ENCODE results near the gene ADGRD1.

ADGRD1 gene

DNA sequence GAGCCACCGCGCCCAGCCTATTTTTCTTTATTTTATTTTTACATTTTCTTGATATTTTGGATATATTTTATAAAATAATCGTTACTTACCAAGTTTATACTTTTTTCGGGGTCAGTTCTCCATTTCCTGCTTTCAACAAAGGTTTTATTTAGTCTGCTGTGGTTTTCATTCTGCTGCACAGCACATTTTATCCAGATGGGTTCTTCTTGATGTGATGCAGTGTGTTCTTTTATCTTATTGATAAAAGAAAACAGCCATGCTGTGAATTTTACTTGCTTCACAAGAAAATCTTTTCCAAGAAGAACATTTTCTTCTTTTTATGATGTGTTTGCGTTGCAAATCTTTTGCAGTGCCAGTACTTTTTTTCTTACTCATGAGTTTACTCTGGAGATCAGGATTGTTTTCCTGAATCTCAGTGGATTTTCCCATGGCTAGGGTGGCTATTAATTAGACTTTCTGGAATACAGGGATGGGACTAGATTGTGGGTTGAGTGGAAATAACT lies 192.5 kb downstream of the ADGRD1 start:
- TF ChIP-seq CTCF (IDR thresholded peaks at IDR 0.05; ENCODE audit: borderline replicate concordance, insufficient read depth, low read depth, low read length) = no peak
- H3K4me3 ChIP-seq (ENCODE audit: low read depth, low read length) = no peak overlapping the region

GRCh38 chr12:131147293-131147692 lies 193.6 kb downstream of the ADGRD1 start:
- no peak overlapping the region for H3K4me3 ChIP-seq (ENCODE audit: low read depth, low read length)
- no peak for TF ChIP-seq CTCF (IDR thresholded peaks at IDR 0.05; ENCODE audit: borderline replicate concordance, insufficient read depth, low read depth, low read length)

GRCh38 chr12:131147894-131148293 lies 194.2 kb downstream of the ADGRD1 start:
- no peak overlapping the region for H3K4me3 ChIP-seq (ENCODE audit: low read depth, low read length)
- no peak for TF ChIP-seq CTCF (IDR thresholded peaks at IDR 0.05; ENCODE audit: borderline replicate concordance, insufficient read depth, low read depth, low read length)

DNA sequence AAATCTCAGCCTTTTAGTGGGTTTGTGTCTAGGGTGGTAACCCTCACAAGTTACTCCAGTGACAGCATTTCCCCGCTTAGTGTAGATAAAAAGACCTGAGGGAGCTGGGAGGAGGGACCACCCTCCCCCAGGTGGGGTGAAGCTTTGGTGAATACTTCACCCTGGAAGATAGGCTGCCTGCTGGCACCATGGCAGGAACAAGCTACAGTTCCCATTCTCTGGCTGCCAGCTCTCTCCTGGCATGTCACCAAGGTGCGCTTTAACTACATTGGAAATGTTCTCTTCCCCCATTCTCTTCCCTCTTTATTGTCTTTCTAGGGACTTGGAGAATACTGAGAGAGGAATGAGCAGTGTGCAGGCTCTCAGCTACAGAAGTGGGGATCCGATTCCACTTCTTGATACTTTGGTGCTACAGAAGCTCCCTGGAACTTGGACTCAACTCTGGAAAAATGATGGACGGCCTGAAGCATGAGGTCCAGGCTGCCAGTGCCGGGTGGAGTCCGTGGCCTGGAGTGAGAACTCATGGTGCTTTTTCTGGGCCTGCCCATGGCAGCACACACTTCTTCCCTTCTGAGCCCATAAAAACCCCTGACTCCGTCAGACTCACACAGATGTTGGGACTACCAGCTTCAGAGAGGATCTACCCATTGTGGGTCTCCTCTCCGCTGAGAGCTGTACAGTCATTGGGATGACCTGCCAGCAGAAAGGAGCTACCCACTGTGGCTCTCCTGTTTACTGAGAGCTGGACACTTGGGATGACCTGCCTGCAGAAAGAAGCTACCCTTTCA lies 198.0 kb downstream of the ADGRD1 start:
- TF ChIP-seq CTCF (IDR thresholded peaks at IDR 0.05; ENCODE audit: borderline replicate concordance, insufficient read depth, low read depth, low read length) = no peak

DNA sequence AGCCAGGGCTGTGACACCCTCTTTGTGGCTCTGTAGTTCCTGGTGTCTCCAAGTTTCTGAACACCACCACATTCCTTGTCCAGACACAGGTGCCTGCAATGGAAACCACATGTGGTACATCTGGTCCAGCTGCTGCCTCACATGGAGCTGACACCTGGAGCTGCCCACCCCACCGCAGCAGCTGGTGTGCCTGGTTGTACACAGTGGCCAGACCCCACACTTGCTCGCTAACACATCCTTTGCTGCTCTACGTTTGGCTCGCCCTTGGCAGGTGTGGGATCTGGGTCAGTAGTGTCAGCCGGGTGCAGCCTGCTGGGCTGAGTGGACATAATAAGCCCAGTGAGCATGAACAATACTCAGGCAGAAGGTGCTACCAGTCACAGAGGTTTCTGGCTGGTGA lies 198.9 kb downstream of the ADGRD1 start:
- TF ChIP-seq CTCF (IDR thresholded peaks at IDR 0.05; ENCODE audit: borderline replicate concordance, insufficient read depth, low read depth, low read length) = no peak
- no peak overlapping the region for H3K4me3 ChIP-seq (ENCODE audit: low read depth, low read length)

More for the DNA sequence above, 198.0 kb downstream of the ADGRD1 start:
- H3K4me3 ChIP-seq (ENCODE audit: low read depth, low read length) = no peak overlapping the region

DNA sequence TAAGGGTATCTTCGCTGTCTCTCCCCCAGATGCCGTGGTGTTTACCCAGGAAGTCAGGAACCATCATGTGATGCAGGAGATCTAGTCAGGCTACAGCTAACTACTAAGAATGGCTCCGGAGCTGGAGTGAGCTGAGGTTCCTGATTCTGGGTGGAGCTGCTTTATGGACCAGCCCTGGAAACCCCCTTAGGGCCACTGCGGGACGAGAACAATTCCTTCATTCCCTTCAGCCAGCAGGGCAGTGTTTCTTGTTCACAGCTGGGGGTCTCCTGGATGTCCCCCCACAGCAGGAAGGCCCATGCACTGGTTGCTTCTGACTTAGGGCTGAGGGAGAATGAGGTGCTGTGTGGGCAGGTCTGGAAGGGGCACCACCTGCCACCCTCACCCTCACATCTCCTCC lies 199.3 kb downstream of the ADGRD1 start:
- no peak for TF ChIP-seq CTCF (IDR thresholded peaks at IDR 0.05; ENCODE audit: borderline replicate concordance, insufficient read depth, low read depth, low read length)
- no peak overlapping the region for H3K4me3 ChIP-seq (ENCODE audit: low read depth, low read length)

DNA sequence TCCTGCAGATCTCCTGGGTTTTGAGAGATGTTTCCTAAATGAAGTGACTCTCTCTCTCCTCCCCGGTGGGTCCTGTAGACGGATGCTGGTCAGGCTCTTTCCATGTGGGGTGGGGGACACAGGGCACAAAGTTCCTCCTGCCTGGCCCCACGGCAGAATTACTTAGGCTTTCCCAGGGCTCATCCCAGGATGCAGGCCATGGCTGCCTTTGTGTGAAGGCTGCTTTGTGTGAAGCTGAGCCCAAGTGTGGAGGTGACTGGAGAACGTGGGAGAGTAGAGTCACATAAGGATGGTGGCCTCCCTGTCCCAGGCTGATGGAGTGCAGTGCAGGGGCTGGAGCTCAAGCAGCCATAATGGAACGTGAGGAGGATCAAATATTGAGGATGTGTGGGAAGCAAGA lies 200.2 kb downstream of the ADGRD1 start:
- H3K4me3 ChIP-seq (ENCODE audit: low read depth, low read length) = no peak overlapping the region
- no peak for TF ChIP-seq CTCF (IDR thresholded peaks at IDR 0.05; ENCODE audit: borderline replicate concordance, insufficient read depth, low read depth, low read length)

Measured in GM12875 (cell line).